HG03442 (cell line): ENCODE data around the gene ELK4.
A peak's percentile ranks its signal among the peaks of the same experiment; 100 is the strongest.

Experiments
- ATAC-seq: cut with Tn5 transposase; IDR thresholded peaks from one replicate; pipeline ENCODE4 v1.9.1; 2021; ENCODE audit warnings: mild to moderate bottlenecking, moderate library complexity; ENCODE audit not compliant: unreplicated experiment

ELK4 gene

GRCh38 chr1:205631010-205631767 lies 622 bp downstream of the ELK4 start:
- peak; percentile 52 for ATAC-seq

GRCh38 chr1:205630651-205631009 lies 1.2 kb downstream of the ELK4 start:
- no peak for ATAC-seq

DNA sequence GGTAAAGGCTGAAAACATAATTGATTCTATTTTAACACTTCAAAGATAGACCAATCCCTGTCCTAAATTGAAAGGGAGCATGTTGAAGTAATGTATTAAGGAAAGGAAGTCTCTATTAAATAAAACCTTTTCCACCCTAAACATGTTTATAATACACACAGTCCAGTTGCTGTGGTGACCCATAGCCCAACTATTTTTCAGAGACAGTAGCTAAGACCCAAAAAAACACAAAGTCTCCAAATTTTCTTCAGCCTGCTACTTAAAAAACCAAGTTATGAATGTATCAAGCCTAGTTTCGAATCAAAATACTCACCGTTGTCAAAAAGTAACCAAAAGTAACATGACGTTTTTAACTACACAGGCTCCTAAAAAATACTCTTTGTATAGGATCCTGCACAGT lies 1.6 kb downstream of the ELK4 start:
- ATAC-seq = no peak

DNA sequence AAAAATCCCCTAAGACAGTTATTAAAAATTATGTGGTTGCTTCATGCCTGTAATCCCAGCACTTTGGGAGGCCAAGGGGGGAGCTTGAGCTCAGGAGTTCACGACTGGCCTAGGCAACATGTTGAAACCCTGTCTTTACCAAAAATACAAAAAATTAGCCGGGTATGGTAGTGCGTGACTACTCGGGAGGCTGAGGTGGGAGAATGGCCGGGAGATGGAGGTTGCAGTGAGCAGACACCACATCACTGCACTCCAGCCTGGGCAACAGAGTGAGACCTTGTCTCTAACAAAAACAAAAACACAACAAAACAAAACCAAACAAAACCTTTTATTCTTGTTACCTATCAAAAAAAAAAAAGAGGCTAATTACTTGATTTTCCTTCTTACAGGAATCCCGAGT lies 2.1 kb downstream of the ELK4 start:
- ATAC-seq = no peak

DNA sequence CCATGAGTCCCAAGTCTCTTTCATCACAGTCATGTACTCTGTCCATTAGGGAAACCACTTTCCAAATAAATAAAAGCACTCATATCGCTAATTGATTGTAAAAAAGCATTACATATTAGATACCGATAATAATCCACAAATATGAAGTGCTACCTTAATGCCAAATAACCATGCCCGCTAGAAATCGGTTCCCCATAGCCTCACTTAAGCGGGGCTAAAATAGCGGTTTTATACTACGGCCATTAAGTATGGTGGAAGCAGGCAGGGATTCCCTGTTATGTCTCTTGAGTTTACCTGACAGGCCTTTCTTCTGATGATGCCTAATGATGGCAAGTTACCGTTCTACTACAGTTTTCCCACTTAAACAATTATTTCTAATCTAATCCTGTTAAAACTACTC lies 3.9 kb downstream of the ELK4 start:
- no peak for ATAC-seq

GRCh38 chr1:205626216-205626615 lies 5.6 kb downstream of the ELK4 start:
- no peak for ATAC-seq

GRCh38 chr1:205623646-205624045 lies 8.2 kb downstream of the ELK4 start:
- no peak for ATAC-seq

DNA sequence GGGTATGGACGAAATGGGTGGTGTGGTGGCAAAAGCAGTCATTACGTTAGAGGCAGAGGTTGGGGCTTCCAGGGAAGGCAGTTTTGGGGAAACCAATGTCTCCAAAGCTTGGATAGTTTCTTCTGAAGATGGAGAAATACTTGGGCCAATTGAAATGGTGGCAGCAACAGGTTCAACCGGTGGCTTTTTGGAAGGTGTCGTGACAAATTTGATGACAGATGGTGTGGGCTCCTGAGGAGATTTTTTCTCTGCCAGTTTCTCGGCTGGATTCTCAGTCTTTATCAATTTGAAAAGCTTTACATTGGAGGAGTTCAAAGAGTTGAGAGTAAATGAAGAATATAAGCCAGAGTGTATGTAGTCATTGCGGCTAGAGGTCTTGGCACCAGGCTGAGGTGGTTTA lies 11.5 kb downstream of the ELK4 start:
- ATAC-seq = no peak

DNA sequence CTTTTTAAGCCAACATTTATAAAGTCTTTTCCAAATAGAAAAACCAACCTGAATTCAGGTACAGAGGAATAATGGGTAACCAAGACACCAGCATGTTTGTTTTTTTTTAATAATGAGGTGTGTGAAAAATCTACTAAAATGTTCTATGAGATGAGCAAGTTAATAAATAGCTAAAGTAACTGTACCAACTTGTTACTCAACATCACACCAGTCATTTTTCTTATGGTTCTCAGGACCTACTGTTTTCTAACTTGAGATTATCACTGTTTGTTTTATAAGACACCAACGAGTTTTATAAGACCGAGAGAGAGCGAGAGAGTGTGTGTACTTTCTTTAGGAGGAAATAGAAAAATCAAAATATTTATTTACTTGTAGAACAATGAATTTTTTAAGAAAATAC lies 12.4 kb downstream of the ELK4 start:
- no peak for ATAC-seq

GRCh38 chr1:205616563-205617293 lies 15.1 kb downstream of the ELK4 start:
- ATAC-seq = peak; percentile 50

- ATAC-seq = no peak
Observed at GRCh38 chr1:205615789-205616188, 16.0 kb downstream of the ELK4 start.

DNA sequence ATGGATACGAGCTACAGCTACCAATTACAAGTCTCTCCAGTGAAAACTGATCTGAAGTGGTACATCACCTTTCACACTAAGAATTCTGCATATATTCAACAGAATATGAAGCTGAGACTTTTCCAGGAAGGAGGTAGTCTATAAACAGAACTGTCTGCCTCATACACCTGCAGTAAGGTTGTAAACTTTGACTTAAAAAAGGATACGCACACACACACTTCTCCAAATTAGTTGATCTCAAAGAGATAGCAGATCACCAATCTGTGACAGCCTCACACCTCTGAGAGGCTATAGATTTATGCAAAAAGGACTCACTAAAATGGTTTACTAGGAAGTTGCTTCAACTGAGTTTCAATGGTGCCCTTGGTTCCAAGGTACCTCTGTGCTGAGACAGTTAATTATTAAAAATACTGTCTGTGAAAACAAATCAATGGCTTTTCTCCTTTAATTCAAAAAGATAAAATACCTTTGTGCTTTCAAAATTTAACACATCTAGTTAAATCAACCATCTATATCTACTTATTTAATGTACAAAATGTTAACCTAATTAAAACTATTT lies 17.9 kb downstream of the ELK4 start:
- no peak for ATAC-seq

- ATAC-seq = no peak
Observed at GRCh38 chr1:205612556-205612955, 19.3 kb downstream of the ELK4 start.

- ATAC-seq = no peak
Observed at GRCh38 chr1:205612104-205612503, 19.7 kb downstream of the ELK4 start.

DNA sequence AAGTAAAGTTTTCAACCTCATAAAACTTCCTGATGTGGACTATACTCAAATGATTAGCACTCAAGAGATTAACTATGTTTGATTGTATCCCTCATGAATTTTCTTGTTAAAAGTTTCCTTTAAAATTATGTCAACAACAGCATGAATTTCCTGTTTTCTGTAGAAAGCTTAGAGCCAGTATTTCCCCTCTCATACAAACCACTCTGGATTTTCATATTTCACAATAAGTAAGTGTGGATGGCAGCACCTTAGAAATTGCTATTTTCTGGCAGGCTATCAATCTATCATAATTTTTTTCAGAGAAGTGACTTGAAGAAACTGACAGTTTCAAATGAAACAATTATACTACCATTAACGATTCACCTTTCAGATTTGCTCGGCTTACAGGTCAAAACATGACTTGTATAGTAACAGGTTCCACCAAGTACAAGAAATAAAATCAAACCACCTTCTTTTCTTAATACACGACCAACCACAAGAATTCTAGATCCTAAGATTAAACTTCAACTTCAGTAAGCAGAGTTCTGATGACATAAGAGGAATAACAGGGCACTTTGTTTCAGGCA lies 20.8 kb downstream of the ELK4 start:
- no peak for ATAC-seq

DNA sequence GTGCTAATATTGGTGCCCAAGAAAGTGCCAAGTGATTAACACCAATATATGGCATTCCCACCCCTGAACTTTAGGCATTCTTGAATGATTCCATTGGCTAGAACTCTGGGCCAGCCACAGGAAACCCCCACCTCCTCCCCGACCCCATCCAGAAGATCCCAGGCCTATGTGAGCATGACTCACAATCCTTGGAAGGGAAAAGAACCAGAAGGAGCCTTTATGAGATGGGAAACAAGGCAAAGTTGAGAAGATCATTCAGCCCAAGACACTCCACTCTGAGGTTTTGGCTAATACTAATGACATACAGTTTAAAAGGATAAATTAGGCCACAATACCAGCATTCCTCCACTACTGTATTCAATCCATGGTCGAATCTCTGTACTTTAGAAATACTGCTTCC lies 21.8 kb downstream of the ELK4 start:
- ATAC-seq = no peak

- no peak for ATAC-seq
Observed at GRCh38 chr1:205604825-205605505, 26.8 kb downstream of the ELK4 start.

DNA sequence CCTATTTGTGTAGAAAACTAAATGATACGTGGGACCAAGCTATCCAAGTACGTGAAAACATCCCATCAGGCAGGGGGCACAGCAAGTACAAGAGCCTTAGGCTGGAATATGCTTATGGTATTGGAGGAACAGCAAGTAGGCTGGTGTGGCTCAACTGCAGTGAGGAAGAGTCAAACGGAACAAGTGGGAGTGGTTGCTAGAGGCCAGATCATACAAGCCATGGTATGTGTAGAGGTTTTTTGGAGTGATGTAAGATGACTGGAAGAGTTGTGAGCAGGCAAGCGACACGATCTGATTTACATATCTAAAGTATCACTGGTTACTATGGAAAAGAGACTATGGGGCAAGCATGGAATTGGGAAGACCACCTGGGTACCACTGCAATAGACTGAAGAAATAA lies 27.8 kb downstream of the ELK4 start:
- no peak for ATAC-seq

GRCh38 chr1:205601205-205601604 lies 30.6 kb downstream of the ELK4 start:
- ATAC-seq = no peak

DNA sequence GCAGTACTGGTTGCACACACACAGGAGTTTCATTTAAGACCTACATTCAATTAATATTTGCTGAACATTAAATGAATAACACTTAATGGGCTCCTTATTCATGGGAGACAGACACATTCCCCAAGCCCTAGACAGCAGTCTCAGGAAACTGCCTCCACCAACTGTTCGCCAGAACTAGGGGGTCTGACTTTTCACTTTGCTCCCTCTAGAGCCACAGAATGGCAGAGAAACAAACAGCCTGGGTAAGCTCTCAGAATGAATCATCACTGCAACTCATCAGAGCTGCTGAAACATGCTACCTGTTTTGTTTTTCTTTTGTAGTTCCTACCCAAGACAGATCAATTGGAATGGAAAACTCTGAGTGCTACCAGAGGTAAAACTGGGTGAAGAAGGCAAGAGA lies 31.7 kb downstream of the ELK4 start:
- ATAC-seq = peak; percentile 74

GRCh38 chr1:205599669-205600042 lies 32.2 kb downstream of the ELK4 start:
- ATAC-seq = no peak
